Fibroblast of skin of right quadriceps (primary cell): ENCODE results near the gene SHISA6.

Experiments
- DNase-seq: peaks from one replicate; pipeline ENCODE4 v3.0.0-alpha.2; 2013

SHISA6 gene

GRCh38 chr17:11461993-11462548, 221.1 kb downstream of the SHISA6 start:
- DNase-seq = no peak

- no peak for DNase-seq
Observed at GRCh38 chr17:11467639-11468038, 226.6 kb downstream of the SHISA6 start.

GRCh38 chr17:11485336-11486100, 244.5 kb downstream of the SHISA6 start:
- DNase-seq = no peak

- DNase-seq = no peak
Observed at GRCh38 chr17:11486101-11486867, 245.3 kb downstream of the SHISA6 start.

- no peak for DNase-seq
Observed at GRCh38 chr17:11486868-11487310, 245.9 kb downstream of the SHISA6 start.

GRCh38 chr17:11487469-11487868, 246.5 kb downstream of the SHISA6 start:
- DNase-seq = no peak

GRCh38 chr17:11488407-11488806, 247.4 kb downstream of the SHISA6 start:
- DNase-seq = no peak

- no peak for DNase-seq
Observed at GRCh38 chr17:11490171-11490755, 249.2 kb downstream of the SHISA6 start.

- DNase-seq = no peak
Observed at GRCh38 chr17:11492511-11492910, 251.5 kb downstream of the SHISA6 start.

GRCh38 chr17:11493936-11494335, 252.9 kb downstream of the SHISA6 start:
- no peak for DNase-seq

GRCh38 chr17:11495613-11496012, 254.6 kb downstream of the SHISA6 start:
- DNase-seq = no peak

- no peak for DNase-seq
Observed at GRCh38 chr17:11499881-11500280, 258.9 kb downstream of the SHISA6 start.

GRCh38 chr17:11503308-11504035, 262.5 kb downstream of the SHISA6 start:
- no peak for DNase-seq

GRCh38 chr17:11506635-11507034, 265.6 kb downstream of the SHISA6 start:
- DNase-seq = no peak

- no peak for DNase-seq
Observed at GRCh38 chr17:11511696-11512095, 270.7 kb downstream of the SHISA6 start.

GRCh38 chr17:11514565-11514964, 273.6 kb downstream of the SHISA6 start:
- no peak for DNase-seq

- no peak for DNase-seq
Observed at GRCh38 chr17:11514981-11515680, 274.1 kb downstream of the SHISA6 start.

GRCh38 chr17:11515901-11516300, 274.9 kb downstream of the SHISA6 start:
- no peak for DNase-seq

GRCh38 chr17:11535231-11535630, 294.2 kb downstream of the SHISA6 start:
- no peak for DNase-seq

GRCh38 chr17:11538366-11538765, 297.4 kb downstream of the SHISA6 start:
- no peak for DNase-seq

- DNase-seq = no peak
Observed at GRCh38 chr17:11539637-11540036, 298.6 kb downstream of the SHISA6 start.

GRCh38 chr17:11545002-11545401, 304.0 kb downstream of the SHISA6 start:
- no peak for DNase-seq
